GM19372 (cell line): Measurements from ENCODE around the gene SMAP2.
A peak's percentile ranks its signal among the peaks of the same experiment; 100 is the strongest.
"Not testable (repeated sequence)": the region's sequence is repeated elsewhere in the genome, so short reads cannot be mapped to it uniquely, and the experiment has no call there.

Source experiments
- ATAC-seq: cut with Tn5 transposase; IDR thresholded peaks from one replicate; pipeline ENCODE4 v1.9.1; 2021; ENCODE audit warnings: mild to moderate bottlenecking, low read depth, moderate library complexity; ENCODE audit not compliant: unreplicated experiment

The SMAP2 gene

DNA sequence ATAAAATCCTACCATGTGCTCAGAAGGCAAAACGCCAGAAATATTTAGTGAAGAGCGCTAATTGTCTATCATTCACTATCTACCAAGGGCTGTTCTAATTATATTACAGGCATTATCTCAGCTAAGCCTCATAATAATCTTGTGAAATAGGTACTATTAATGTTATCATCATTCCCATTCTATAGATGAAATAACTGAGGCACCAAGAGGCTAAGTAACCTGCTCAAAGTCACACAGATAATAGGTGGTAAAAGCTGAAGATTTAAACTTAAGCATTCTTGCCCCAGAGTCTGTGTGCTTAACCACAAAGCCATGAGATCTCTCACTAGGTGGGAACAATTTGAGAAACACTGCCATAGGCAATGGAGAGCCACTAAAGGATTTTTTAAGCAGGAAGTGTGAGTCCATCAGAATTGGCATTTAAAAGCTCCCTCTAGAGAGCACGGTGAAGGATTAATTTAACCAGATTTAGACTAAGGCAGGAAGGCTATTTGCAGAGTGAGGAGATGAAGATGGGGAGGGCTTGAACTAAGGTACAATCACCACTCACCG lies 1.7 kb upstream of the SMAP2 start:
- no peak for ATAC-seq

DNA sequence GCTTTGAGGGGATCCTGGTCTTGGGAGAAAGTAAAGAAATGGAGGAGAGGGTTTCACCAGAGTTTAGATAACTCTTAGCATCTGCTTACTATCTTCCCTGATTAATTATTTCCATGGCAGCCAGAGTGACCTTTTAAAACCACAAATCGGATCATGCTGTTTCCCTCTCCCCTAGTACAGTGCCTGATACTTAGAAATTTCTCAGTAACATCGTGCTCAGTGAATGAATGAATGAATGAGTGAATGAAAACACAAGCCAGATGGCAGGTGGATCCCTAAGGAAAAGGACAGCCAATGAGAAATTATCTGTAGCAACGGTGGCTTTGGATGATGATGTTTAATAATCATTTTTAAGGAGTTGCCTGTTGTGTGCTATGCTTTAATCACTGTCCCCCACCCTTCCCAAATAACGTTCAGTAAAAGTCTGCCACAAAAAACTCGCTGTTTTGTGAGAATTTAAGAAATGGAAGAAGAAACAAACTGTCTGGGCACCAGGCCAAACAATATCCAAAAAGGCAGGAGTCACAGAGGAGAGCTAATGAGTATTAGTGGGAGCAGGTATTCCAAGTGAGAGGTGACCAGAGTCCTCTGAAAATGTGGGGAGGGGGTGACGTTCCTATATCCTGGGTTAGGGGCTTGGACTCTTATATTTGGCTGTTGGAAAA lies 737 bp upstream of the SMAP2 start:
- ATAC-seq: no peak

DNA sequence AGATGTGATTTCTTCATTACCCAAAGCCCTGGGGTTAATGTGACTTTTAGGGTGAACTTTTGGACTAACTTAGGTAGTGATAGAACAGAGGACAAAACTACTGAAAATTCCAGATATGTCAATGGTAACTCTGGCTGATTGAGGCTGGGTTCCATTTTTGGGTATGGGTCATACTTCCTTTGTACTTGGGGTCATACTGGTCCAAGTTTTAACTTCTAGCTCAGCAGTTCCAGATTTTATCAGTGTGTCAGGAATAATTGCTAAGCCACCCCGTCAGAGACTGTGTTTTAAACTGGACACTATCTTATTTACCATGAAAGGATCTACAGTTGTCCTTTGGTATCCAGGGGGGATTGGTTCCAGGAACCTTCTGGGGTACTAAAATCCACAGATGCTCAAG lies 4.0 kb downstream of the SMAP2 start:
- no peak for ATAC-seq

DNA sequence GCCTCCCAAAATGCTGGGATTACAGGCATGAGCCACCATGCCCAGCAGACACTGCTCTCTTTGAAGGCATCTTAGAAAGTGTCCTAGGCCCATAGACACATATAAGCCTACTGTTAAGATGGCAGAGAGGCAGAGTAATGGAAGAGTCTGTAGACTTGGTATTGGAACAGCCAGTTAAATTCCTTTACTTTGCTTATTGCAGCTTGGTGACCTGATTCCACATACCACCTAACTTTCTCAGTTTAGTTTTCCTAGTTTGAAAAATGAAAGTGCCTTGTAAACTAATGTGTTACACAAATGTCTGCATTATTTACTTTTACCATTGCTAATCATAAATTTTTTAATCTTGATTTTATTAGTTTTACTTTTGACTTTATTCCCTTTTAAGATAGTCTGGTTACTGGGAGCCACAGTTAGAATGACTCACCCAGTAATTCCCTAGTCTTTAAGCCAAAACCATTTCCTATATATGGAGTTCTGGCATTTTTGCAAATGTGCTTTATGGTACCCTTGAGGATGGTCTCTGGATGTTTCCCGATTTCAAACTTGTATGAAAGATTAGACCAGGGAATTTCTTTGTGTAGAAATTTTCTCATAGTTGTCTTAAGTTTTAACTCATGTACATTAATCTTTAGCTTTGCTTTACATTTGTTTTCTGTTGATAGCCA lies 6.4 kb downstream of the SMAP2 start:
- ATAC-seq: no peak

DNA sequence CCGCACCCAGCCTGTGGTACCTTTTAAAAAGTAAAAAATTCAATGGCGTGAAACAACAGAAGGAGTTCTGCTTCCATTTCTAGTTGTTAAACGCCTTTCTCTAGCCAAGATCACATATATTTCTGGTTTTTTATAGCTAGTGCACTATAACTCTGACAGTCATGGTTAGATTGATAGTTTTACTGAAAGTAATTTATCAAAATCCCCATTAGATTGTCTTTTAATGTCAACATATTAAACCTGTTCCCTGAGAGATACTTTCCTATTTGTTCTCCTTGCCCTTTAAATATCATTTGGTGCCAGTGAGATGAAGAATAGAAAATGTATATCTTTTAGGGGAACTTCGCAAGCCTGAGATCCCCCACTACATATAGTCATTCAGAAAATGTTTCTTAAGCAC lies 7.3 kb downstream of the SMAP2 start:
- ATAC-seq: no peak

DNA sequence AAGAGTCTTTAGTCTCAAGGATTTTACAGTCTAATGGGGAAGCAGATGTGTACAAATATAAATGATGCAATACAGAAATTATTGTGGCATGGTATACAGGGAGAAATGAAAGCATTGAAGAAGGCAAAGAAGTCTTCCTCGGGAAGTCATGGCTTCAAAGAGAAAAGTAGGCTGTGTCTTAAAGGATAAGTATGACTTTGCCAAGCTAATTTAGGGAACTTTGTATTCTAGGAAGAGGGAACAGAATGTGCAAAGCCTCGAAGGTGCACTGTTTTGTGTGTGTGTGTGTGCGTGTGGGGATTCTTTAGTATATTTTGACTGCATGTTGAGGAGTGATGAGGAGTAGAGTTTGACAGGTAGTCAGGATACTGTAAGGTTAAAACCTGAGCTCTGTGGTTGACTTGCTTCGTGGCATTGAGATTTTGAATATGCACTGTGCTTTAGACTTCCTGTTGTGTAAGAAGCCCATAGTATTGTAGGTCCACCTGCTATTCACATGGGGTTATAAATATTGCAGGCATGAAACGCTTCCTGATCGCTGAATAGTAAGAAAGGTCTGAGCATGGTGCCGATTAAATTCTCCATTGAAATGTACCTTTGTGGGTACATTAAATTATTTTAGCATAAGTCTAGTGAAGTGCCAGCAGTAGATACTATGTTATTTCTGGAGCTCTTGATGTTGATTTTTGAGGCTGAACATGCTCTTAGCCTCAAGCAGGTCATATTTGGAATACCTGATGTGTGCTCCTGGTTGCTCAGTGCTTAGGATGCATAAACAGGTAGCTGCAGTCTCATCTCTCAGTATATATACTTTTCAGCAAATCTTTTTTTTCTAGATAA lies 8.0 kb downstream of the SMAP2 start:
- ATAC-seq: peak; percentile 38

GRCh38 chr1:40382108-40382460 lies 8.6 kb downstream of the SMAP2 start:
- ATAC-seq: no peak

- no peak for ATAC-seq
These were observed 9.1 kb downstream of the SMAP2 start for GRCh38 chr1:40382601-40383000.

DNA sequence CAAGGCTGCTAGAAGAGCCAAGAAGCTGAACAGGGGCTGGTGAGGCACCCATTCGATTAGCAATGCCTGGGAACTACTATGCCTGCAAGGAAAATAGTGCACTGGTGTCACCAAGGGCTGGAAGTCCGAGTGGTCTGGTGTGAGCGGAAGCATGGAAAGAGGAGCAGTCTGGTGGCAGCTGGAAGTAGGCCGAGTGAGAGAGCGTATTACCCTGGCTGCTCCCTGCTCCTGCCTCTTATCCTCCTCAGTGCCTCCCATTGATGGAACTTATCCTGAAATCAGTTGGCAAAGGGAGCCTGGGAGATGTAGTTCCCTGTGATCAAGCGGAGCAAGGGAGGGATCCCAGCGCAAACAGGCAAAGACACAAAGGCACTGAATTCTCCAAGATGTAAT lies 9.6 kb downstream of the SMAP2 start:
- ATAC-seq: no peak

DNA sequence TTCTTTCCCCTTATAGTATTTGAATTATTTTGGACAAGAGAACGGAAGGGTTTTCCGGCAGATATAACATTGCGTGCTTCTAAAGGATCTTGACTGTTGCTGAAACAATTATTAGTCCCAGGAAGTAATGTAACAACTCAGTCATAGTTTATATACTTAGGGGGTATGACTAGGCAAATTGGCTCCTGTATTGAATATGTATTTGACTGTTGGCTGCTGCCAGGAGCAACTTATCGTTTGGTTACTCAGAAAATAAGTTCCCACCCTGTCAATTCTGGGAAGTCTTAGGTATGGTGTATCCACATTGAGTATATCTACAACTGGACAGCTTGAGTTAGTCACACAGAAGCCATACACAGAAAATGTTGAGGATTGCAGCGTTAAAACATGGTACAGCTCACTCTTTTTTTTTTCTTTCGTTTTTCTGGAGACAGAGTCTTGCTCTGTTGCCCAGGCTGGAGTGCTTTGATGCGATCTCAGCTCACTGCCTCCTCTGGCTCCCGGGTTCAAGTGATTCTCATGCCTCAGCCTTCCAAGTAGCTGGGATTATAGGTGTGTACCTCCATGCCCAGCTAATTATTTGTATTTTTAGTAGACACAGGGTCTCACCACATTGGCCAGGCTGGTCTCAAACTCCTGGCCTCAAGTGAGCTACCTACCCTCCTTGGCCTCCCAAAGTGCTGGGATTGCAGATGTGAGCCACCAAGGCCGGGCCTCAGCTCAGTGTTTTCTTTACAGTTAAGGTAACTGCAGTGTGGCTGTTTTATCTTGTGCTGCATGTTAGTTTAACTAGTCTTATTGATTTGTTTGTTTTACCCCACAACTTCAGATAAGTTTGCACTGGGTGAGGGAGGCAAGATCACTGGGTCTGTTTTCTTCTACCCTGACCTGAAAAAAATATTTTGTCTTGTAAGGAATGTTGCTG lies 10.2 kb downstream of the SMAP2 start:
- no peak for ATAC-seq

DNA sequence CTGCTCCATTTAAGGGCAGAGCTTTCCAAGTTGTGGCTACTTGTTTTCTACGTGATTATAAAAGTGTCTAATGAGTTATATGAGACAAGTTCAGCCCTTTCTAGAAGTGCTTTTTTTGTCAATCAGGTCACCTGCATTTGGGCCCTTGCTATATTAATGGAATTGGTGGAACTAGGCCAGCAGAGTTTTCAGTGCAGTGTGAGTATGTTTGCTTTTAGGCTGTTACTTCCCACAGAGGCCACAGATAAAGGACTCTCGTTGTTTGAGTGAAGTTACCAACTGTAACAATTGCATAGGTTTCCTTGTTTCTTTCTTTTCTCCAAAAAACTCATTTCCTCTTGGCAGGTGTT lies 10.9 kb downstream of the SMAP2 start:
- no peak for ATAC-seq

- no peak for ATAC-seq
These were observed 11.4 kb downstream of the SMAP2 start for GRCh38 chr1:40384887-40385286.

GRCh38 chr1:40385437-40386358 lies 12.2 kb downstream of the SMAP2 start:
- peak; percentile 63 for ATAC-seq

GRCh38 chr1:40386359-40386723 lies 12.8 kb downstream of the SMAP2 start:
- no peak for ATAC-seq

- ATAC-seq: no peak
These were observed 13.3 kb downstream of the SMAP2 start for GRCh38 chr1:40386796-40387195.

- not testable (repeated sequence) for ATAC-seq
These were observed 14.1 kb downstream of the SMAP2 start for GRCh38 chr1:40387381-40388306.

- not testable (repeated sequence) for ATAC-seq
These were observed 15.2 kb downstream of the SMAP2 start for GRCh38 chr1:40388456-40389321.
